Heart left ventricle (tissue), 13 donors: ENCODE results near the gene CLSTN2.

ENCODE experiments used
- CTCF ChIP-seq, 12 donors: fragments of 200-600 bp; sonication (generic) in 4 of 12; IDR thresholded peaks; one replicate each; pipeline versions ENCODE4 v1.5.0 to v1.8.0; 2018 to 2022; ENCODE audit warnings: antibody characterized with exemption in 12 of 12, mild to moderate bottlenecking in 5 of 12
- POLR2A ChIP-seq, 2 donors: fragments of 450-650 bp; IDR thresholded peaks; one replicate each; pipeline ENCODE4 v1.6.1; 2017; ENCODE audit warnings: antibody characterized with exemption in 2 of 2, mild to moderate bottlenecking in 2 of 2, moderate library complexity in 2 of 2
- donor health status: ischemic (EF 13 %, LVEDD 7.1; RV severe dilation, severe dysfunction).
- donor health status: DM: no; HTN: yes; CAD: no.
- donor health status: DM: no; HTN: no; CAD: no.
- donor health status: ischemic (EF 25% LVEDD 6.9; RV normal size, moderate dysfunction).
- donor health status: ischemic (EF 25% LVEDD 5.7; RV mildly dilated, moderate dysfunction).
- donor health status: ischemic (EF 35%, LVEDD 5.7; RV mildly dilated, moderate dysfunction).
- donor health status: nonischemic (EF 11% LVEDD 7.7; RV severe dilation, severe dysfunction).
- donor health status: DM: yes; HTN: yes; CAD: no.
- donor health status: PGD.
- donor health status: ischemic (EF 29% LVEDD 5.4; RV normal size, mild dysfunction).
- donor health status: nonischemic (EF 23%, LVEDD 6.1; RV moderate dilation, normal function).

- TF ChIP-seq CTCF (IDR thresholded peaks at IDR 0.05) (no peak), POLR2A (IDR thresholded peaks at IDR 0.05) (no peak)
These were observed 691.9 kb downstream of the CLSTN2 start for GRCh38 chr3:140626856-140627255.
